NOMO-1 (cell line): ENCODE results near the gene KAZN.

ENCODE experiments used
- DNase-seq, 2 experiments: peaks; one replicate each; lab custom pipeline; 2025; ENCODE audit not compliant: unreplicated experiment in 2 of 2; lab: John Stamatoyannopoulos, UW

Gene KAZN

GRCh38 chr1:14667651-14667984, 69.1 kb downstream of the KAZN start:
- DNase-seq: no peak

GRCh38 chr1:14668538-14668937, 70.1 kb downstream of the KAZN start:
- DNase-seq: no peak

DNA sequence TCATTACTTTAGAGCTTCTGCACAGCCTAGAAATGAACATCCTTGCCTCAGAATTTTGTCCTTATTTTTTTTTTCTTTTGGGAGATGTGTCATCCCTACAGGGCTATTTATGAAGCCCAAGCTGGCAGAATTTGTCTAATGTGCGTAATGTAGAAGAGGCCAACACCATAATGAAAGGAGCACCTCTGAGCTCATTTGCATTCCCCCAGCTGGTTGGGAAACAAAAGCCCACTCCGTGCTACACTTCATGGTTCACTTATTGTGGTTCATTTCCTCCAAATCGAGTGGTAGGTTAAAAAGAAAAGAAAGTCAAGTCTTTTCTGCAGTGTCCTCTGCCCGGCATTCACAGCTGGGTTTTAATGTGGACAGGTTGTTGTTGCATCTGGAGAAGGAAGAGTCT, 73.5 kb downstream of the KAZN start:
- DNase-seq: no peak

- DNase-seq: no peak
Measured at GRCh38 chr1:14674030-14674429, 75.5 kb downstream of the KAZN start.

- no peak for DNase-seq
Measured at GRCh38 chr1:14676400-14676799, 77.9 kb downstream of the KAZN start.

- no peak for DNase-seq
Measured at GRCh38 chr1:14677292-14677971, 78.9 kb downstream of the KAZN start.

GRCh38 chr1:14678011-14678638, 79.6 kb downstream of the KAZN start:
- DNase-seq: no peak

GRCh38 chr1:14679027-14679688, 80.7 kb downstream of the KAZN start:
- no peak for DNase-seq

- no peak for DNase-seq
Measured at GRCh38 chr1:14681182-14681581, 82.7 kb downstream of the KAZN start.

GRCh38 chr1:14682941-14683621, 84.6 kb downstream of the KAZN start:
- no peak for DNase-seq

- no peak for DNase-seq
Measured at GRCh38 chr1:14685078-14685477, 86.6 kb downstream of the KAZN start.

DNA sequence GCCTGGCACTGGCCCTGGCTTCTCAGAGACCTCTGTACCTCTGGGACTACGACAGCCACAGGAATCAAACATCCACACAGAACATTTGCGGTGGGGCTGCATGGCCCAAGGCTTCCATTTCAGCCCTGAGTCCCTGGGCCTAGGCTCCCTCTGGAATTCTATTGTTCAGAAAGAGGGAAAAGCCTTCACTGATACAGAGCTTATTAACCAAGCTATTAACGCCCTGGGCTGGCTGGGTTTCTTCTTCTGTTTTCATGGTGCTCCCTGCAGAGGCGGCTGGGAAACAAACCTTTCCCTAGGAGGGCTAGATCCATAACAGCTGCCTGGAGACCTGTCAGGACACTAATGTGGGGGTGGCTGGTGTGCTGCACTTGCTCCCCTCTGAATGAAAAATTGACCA, 88.2 kb downstream of the KAZN start:
- no peak for DNase-seq

DNA sequence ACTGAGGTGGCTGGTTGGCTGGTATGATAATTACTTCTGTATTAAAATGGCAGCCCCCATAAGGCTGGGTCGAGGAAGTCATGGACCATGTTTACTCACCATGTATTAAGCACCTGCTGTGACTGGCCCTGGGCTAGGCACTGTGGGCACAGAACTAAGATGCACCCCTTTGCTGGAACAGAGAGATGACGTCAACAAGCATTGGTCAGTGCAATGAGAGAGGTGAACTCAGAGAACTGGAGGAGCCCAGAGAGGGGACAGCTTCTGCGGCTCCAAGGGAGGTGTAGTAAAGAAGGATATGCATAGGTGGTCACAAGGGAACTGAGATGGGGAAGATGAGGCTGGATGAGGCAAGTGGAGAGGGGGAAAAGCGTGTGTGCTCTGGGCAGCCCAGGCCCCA, 88.7 kb downstream of the KAZN start:
- no peak for DNase-seq

- no peak for DNase-seq
Measured at GRCh38 chr1:14689996-14690615, 91.6 kb downstream of the KAZN start.

GRCh38 chr1:14693949-14694348, 95.5 kb downstream of the KAZN start:
- no peak for DNase-seq

GRCh38 chr1:14694589-14694988, 96.1 kb downstream of the KAZN start:
- no peak for DNase-seq

DNA sequence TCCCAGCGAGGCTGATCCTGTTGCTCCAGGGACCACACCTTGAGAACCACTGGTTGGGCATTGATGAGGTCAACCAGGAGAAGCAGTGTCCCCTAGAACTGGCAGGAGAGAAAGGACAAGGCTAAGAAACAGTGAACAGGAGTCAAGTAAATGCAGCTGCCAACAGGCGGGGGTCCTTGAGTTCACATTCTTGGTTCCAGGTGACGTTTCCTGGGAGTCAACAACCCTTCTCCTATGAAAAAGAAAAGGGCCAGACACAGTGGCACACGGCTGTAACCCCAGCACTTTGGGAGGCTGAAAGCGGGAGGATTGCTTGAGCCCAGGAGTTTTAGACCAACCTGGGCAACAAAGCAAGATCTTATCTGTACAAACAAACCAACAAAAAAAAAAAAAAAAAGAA, 98.3 kb downstream of the KAZN start:
- DNase-seq: no peak

GRCh38 chr1:14697353-14697752, 98.9 kb downstream of the KAZN start:
- no peak for DNase-seq

DNA sequence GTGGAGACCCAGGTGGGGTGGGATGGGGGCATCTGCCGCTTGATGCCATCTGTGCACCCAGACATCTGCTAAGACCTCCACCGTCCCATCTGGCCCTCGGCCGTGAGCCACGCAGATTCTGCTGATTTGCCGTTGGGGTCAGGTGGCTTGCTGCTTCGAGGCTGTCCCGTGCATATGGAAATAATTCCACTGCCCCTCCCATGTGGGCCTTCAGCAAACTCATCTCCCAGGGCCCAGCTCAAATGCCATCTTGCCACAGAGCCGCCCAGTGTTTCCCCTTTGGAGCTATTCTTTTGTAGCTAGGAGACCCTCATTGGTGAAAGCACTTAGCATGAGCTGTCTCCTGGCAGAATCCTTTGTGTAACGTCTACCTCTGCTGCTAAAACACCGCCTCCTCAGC, 99.8 kb downstream of the KAZN start:
- DNase-seq: no peak

GRCh38 chr1:14699620-14700019, 101.1 kb downstream of the KAZN start:
- no peak for DNase-seq

- no peak for DNase-seq
Measured at GRCh38 chr1:14704846-14705245, 106.4 kb downstream of the KAZN start.
